ENCODE measurements around the gene TBCK. TPM values are rescaled to one million over a fixed set of nuclear protein-coding genes. Genes with fewer than 3 reads are reported as not detected.

The TBCK gene
- polyA plus RNA-seq, 1 of the 3 experiments (the other 2 are of a cell fraction) = 14.6 TPM

GRCh38 chr4:106201373-106201772 is 114.6 kb downstream of the TBCK start:
- TF ChIP-seq FOXM1 (IDR thresholded peaks at IDR 0.05; ENCODE audit: low read depth) = no peak
- peak; percentile 80 for TF ChIP-seq RAD21 (IDR thresholded peaks at IDR 0.05; ENCODE audit: low read length)
- no peak for TF ChIP-seq RCOR1 (IDR thresholded peaks at IDR 0.05; ENCODE audit: low read length)
- no peak for TF ChIP-seq MXI1 (IDR thresholded peaks at IDR 0.05; ENCODE audit: low read depth, low read length)
- peak; percentile 32 for TF ChIP-seq SMC3 (IDR thresholded peaks at IDR 0.05; ENCODE audit: low read depth, low read length)
- TF ChIP-seq GATA2 (CRISPR knock-in tag; IDR thresholded peaks at IDR 0.05) = no peak
- TF ChIP-seq, protein P1, sequence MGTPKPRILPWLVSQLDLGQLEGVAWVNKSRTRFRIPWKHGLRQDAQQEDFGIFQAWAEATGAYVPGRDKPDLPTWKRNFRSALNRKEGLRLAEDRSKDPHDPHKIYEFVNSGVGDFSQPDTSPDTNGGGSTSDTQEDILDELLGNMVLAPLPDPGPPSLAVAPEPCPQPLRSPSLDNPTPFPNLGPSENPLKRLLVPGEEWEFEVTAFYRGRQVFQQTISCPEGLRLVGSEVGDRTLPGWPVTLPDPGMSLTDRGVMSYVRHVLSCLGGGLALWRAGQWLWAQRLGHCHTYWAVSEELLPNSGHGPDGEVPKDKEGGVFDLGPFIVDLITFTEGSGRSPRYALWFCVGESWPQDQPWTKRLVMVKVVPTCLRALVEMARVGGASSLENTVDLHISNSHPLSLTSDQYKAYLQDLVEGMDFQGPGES (IDR thresholded peaks at IDR 0.05; ENCODE audit: low read depth, low read length) = no peak
- no peak for TF ChIP-seq TAF1 (IDR thresholded peaks at IDR 0.05; ENCODE audit: borderline replicate concordance, low read depth, low read length)
- no peak for TF ChIP-seq CHD2 (IDR thresholded peaks at IDR 0.05; ENCODE audit: low read length, partially characterized antibody)
- no peak for TF ChIP-seq JUND (IDR thresholded peaks at IDR 0.05)
- TF ChIP-seq, protein P2, sequence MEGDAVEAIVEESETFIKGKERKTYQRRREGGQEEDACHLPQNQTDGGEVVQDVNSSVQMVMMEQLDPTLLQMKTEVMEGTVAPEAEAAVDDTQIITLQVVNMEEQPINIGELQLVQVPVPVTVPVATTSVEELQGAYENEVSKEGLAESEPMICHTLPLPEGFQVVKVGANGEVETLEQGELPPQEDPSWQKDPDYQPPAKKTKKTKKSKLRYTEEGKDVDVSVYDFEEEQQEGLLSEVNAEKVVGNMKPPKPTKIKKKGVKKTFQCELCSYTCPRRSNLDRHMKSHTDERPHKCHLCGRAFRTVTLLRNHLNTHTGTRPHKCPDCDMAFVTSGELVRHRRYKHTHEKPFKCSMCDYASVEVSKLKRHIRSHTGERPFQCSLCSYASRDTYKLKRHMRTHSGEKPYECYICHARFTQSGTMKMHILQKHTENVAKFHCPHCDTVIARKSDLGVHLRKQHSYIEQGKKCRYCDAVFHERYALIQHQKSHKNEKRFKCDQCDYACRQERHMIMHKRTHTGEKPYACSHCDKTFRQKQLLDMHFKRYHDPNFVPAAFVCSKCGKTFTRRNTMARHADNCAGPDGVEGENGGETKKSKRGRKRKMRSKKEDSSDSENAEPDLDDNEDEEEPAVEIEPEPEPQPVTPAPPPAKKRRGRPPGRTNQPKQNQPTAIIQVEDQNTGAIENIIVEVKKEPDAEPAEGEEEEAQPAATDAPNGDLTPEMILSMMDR (IDR thresholded peaks at IDR 0.05) = peak; percentile 69
- Histone ChIP-seq H2AFZ (ENCODE audit: low read depth) (no peak overlapping the region), H3K9ac (no peak overlapping the region), H3K4me3 (ENCODE audit: low read depth in 2 of 2, low read length in 1 of 2) (no peak overlapping the region), H3K4me2 (no peak overlapping the region), H3K79me2 (ENCODE audit: insufficient read depth) (no peaks in the 10 kb centered on the region), H3K9me2 (no peaks in the 10 kb centered on the region), H3F3A (replicated peaks; ENCODE audit: insufficient read depth) (peaks cover 4% of the 10 kb centered on the region), H3K36me3 (replicated peaks in 1 of 2; ENCODE audit: control insufficient read depth in 1 of 2, insufficient read depth in 2 of 2, low read length in 1 of 2) (peaks cover 0 to 2% of the 10 kb centered on the region in 2 experiments), H4K20me1 (ENCODE audit: insufficient read depth) (no peaks in the 10 kb centered on the region), H3K4me1 (ENCODE audit: control insufficient read depth in 1 of 2, insufficient read depth in 2 of 2, low read depth in 1 of 2, low read length in 1 of 2) (no peaks in the 10 kb centered on the region; a peak in 1 of 4 replicates), H3K27ac (ENCODE audit: low read depth in 2 of 2, low read length in 1 of 2) (no peak overlapping the region), H3K9me3 (no peaks in the 10 kb centered on the region), H3K27me3 (ENCODE audit: insufficient read depth) (no peaks in the 10 kb centered on the region)
- ChIA-PET POLR2A (no interaction called here), CTCF (interaction anchor here (0.6 to 1.7 kb wide), 11 partner anchors 11 to 685 kb away, joined by 3 to 10 read pairs (median 3); no protein-coding TSS in a partner anchor)
- peak; percentile 28 for DNase-seq

DNA sequence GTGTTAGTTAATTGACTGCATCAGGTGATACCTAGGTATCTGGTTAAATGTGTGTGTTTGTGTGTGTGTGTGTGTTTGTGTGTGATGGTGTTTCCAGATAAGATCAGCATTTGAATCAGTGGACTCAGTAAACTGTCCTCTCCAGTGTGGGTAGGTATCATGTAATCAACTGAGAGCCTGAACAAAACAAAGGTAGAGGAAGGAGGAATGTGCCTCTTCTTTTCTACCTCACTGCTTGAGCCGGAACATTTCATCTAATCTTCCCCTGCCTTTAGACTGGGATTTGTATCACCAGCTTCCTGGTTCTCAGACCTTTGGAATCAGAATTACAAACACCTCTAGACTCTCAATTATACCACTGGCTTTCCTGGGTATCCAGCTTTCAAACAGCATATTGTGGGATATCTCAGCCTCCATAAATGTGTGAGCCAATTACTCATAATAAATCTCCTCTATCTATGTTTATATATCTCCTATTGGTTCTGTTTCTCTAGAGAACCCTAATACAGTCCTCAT is 120.5 kb downstream of the TBCK start:
- Histone ChIP-seq H3K27me3 (ENCODE audit: insufficient read depth) (no peaks in the 10 kb centered on the region), H3K36me3 (replicated peaks in 1 of 2; ENCODE audit: control insufficient read depth in 1 of 2, insufficient read depth in 2 of 2, low read length in 1 of 2) (peaks cover 17 to 20% of the 10 kb centered on the region in 2 experiments), H3K79me2 (ENCODE audit: insufficient read depth) (no peaks in the 10 kb centered on the region; the same call in 1 of the 2 replicates), H2AFZ (ENCODE audit: low read depth) (no peak overlapping the region), H4K20me1 (ENCODE audit: insufficient read depth) (no peaks in the 10 kb centered on the region), H3K9me2 (no peaks in the 10 kb centered on the region), H3K4me1 (ENCODE audit: control insufficient read depth in 1 of 2, insufficient read depth in 2 of 2, low read depth in 1 of 2, low read length in 1 of 2) (no peaks in the 10 kb centered on the region; a peak in 1 of 4 replicates), H3K9ac (no peak overlapping the region), H3K27ac (ENCODE audit: low read depth in 2 of 2, low read length in 1 of 2) (no peak overlapping the region), H3F3A (replicated peaks; ENCODE audit: insufficient read depth) (peaks cover 4% of the 10 kb centered on the region), H3K4me3 (ENCODE audit: low read depth in 2 of 2, low read length in 1 of 2) (no peak overlapping the region), H3K4me2 (no peak overlapping the region), H3K9me3 (no peaks in the 10 kb centered on the region)
- ChIA-PET POLR2A (no interaction called here), CTCF (no interaction called here)
- WGBS (ENCODE audit: low lambda C conversion rate) = 100% methylated on average over 1 of the region's 1 CpG
- DNase-seq = no peak
- no peak for TF ChIP-seq ELF1 (IDR thresholded peaks at IDR 0.05)
- no peak for TF ChIP-seq FOSL2 (IDR thresholded peaks at IDR 0.05; ENCODE audit: borderline replicate concordance, low read depth)
- no peak for TF ChIP-seq SIN3A (IDR thresholded peaks at IDR 0.05; ENCODE audit: borderline replicate concordance, low read depth, low read length)
- no peak for TF ChIP-seq FOXM1 (IDR thresholded peaks at IDR 0.05; ENCODE audit: low read depth)
- TF ChIP-seq, protein P1 (IDR thresholded peaks at IDR 0.05; ENCODE audit: low read depth, low read length) = no peak
- TF ChIP-seq REST (IDR thresholded peaks at IDR 0.05; ENCODE audit: low read depth, low read length) = no peak
- TF ChIP-seq CHD2 (IDR thresholded peaks at IDR 0.05; ENCODE audit: low read length, partially characterized antibody) = no peak
- TF ChIP-seq ZBTB33 (IDR thresholded peaks at IDR 0.05; ENCODE audit: borderline replicate concordance, low read depth) = no peak
- no peak for TF ChIP-seq RXRA (IDR thresholded peaks at IDR 0.05; ENCODE audit: borderline replicate concordance, low read depth)

Measured in SK-N-SH (cell line).